Endothelial cell (in vitro differentiated cells): ENCODE results near the gene NACAD. TPM values are rescaled to one million over a fixed set of nuclear protein-coding genes. Genes with fewer than 3 reads are reported as not detected.

Experiments
- DNase-seq: peaks from one replicate; pipeline ENCODE4 v3.0.0; 2021; ENCODE audit warnings: low spot score
- H3K27ac Mint-ChIP-seq: one replicate; pipeline ENCODE4 v1.8.0; 2021; ENCODE audit warnings: mixed read lengths, inconsistent platforms; ENCODE audit not compliant: unreplicated experiment
- H3K27me3 Mint-ChIP-seq: one replicate; pipeline ENCODE4 v1.8.0; 2021; ENCODE audit warnings: mild to moderate bottlenecking, moderate library complexity, mixed read lengths, inconsistent platforms; ENCODE audit not compliant: unreplicated experiment
- H3K36me3 Mint-ChIP-seq: one replicate; pipeline ENCODE4 v1.8.0; 2021; ENCODE audit warnings: mild to moderate bottlenecking, low read depth, mixed read lengths, inconsistent platforms; ENCODE audit not compliant: unreplicated experiment
- H3K4me1 Mint-ChIP-seq: one replicate; pipeline ENCODE4 v1.8.0; 2021; ENCODE audit warnings: mild to moderate bottlenecking, mixed read lengths, inconsistent platforms; ENCODE audit not compliant: unreplicated experiment
- H3K4me3 Mint-ChIP-seq: one replicate; pipeline ENCODE4 v1.8.0; 2021; ENCODE audit warnings: mild to moderate bottlenecking, mixed read lengths, inconsistent platforms; ENCODE audit not compliant: unreplicated experiment
- H3K9me3 Mint-ChIP-seq: one replicate; pipeline ENCODE4 v1.8.0; 2021; ENCODE audit warnings: mixed read lengths, inconsistent platforms; ENCODE audit not compliant: unreplicated experiment
- total RNA-seq: library from RNA; stranded (reverse); fragmentation: NEBNext Ultra II Directional; extraction: Animal tissue kit (Norgen Biotek cat#: 25700); gene quantifications from one replicate; pipeline ENCODE4 v1.2.1, GENCODE V29; 2021; ENCODE audit not compliant: unreplicated experiment
- TF ChIP-seq, protein P1 (sequence below): fragments of 200-600 bp; sonication (generic); IDR thresholded peaks from one replicate; pipeline ENCODE4 v1.5.0; 2021; ENCODE audit warnings: antibody characterized with exemption; ENCODE audit not compliant: unreplicated experiment

Gene NACAD
- total RNA-seq, 1 donor from 2014 or later: 3.5 TPM

DNA sequence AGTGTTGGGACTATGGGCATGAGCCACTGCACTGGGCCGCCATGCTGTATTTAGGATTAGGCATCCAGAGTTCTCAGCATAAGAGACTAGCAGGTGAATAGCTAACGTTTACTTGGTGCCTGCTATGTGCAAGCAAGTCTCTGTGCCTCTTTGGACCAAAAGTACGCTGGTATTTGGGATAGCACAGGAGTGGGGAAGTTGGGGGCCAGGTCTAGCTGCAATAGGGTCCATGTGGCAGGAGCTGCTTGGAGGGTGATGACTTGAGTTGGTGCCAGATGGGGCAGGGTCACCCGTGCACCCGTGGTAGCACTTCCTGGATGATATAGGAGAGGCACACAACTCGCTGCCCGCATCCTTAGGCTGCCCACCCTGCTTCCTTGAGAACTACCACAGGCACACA lies 22.4 kb downstream of the NACAD start:
- TF ChIP-seq, protein P1, sequence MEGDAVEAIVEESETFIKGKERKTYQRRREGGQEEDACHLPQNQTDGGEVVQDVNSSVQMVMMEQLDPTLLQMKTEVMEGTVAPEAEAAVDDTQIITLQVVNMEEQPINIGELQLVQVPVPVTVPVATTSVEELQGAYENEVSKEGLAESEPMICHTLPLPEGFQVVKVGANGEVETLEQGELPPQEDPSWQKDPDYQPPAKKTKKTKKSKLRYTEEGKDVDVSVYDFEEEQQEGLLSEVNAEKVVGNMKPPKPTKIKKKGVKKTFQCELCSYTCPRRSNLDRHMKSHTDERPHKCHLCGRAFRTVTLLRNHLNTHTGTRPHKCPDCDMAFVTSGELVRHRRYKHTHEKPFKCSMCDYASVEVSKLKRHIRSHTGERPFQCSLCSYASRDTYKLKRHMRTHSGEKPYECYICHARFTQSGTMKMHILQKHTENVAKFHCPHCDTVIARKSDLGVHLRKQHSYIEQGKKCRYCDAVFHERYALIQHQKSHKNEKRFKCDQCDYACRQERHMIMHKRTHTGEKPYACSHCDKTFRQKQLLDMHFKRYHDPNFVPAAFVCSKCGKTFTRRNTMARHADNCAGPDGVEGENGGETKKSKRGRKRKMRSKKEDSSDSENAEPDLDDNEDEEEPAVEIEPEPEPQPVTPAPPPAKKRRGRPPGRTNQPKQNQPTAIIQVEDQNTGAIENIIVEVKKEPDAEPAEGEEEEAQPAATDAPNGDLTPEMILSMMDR: no peak
- Mint-ChIP-seq H3K27ac (no peak overlapping the region), H3K36me3 (peaks cover 22% of the 10 kb centered on the region), H3K9me3 (no peaks in the 10 kb centered on the region), H3K4me3 (no peak overlapping the region), H3K27me3 (no peaks in the 10 kb centered on the region), H3K4me1 (peaks cover 3% of the 10 kb centered on the region)
- no peak for DNase-seq

DNA sequence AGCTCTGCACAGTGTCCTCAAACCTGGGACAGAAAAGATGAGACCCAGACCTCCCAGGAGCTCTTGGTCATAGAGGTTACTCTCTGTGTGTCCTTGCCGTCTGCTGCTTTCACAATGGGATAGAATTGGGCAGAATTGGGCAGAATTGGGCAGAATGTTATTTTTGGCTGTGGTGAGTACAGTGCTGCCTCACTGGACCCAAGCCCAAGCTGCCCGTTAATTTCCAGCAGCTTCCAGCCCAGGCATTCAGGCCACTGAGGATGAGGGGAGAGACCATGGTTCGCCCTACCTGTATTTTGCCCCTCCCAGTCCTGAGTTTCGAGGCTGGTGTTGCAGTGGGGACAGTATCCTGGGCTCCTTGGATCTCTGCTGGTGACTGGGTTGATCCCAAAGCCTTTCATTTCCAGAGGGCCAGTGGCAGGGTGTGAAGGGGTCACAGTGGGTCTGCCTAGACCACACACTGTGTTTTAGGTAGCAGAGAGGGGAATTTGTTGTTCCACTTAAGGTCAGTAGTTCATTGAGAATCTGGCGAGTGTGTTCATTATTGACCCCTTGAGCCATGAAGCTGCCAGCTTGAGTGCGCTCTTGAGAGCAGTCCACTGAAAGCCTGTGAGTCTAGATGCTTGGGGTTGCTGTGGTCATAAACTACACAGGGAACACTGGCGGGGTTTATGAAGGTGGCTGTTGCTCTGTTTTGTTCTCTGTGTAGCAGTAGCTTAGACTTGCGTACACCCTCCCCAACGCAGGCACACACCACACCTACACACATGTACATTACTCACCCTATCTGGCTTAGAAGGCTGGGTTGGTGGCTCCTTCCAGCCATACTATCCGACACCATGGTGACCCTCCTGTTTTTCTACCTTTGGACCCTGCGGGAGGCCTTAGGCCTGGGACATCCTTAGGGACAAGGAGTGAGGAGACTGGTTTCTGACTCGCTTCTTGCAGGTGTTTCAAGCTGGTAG lies 23.5 kb downstream of the NACAD start:
- DNase-seq: no peak
- no peak overlapping the region for H3K27ac Mint-ChIP-seq
- peaks cover 20% of the 10 kb centered on the region for H3K36me3 Mint-ChIP-seq
- TF ChIP-seq, protein P1: no peak
- peak overlapping the region; percentile 47 for H3K4me3 Mint-ChIP-seq
- H3K9me3 Mint-ChIP-seq: no peaks in the 10 kb centered on the region
- H3K4me1 Mint-ChIP-seq: peaks cover 9% of the 10 kb centered on the region
- no peaks in the 10 kb centered on the region for H3K27me3 Mint-ChIP-seq

DNA sequence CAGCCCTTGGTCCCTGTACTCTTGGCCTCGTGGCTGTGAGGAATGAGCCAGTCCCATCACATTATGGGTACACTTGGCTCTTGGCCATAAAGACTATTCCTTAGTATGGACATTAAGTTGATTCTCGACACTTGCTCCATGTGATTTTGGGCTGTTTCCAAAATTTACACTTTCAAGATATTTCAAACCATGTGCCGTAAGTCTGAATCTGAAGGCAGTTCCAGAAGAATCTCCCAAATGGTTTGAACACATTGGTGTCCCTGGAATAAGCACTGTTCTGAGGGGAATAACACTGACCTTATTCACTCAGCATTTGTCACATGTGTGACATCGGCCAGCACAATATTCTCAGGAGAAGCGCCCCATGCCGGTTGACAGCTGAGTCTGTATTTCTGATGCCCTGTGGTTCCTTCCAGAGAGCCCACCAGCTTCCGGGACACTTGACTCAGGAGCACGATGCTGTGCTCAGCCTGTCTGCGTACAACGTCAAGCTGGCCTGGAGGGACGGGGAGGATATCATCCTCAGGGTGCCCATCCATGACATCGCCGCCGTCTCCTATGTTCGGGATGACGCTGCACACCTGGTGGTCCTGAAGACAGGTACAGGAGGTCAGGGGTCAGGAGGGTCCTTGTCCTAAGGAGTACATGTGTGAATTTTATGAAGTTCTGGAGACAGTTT lies 24.6 kb downstream of the NACAD start:
- TF ChIP-seq, protein P1: no peak

DNA sequence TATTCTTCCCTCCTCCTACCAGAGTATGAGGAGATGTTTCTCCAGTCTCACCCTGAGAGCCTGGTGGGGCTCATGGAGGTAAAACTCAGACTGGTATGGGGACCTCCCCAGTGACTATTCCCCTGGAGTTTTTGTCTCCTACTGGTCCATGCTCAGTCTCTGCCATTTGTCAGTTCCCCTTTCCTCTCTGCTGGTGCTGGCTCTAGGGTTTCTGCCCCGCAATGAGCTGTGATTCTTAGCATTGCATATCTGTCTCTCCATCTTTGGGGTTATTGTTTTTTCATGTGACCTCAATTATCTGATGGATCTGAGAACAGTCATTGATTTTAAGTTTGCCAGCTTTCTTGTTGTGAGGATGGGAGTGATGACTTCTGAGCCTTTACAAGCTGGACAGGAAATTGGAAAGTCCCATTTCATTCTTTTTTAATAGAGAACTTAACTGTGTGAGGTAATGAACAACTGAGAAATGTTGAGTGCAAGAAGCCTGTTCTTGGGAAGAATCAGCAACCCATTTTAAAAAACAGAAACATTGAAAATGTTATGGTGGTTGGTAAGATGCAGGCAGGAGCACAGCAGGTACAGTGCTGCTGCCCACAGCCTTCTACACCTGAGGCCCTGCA lies 26.9 kb downstream of the NACAD start:
- H3K9me3 Mint-ChIP-seq: no peaks in the 10 kb centered on the region
- H3K4me3 Mint-ChIP-seq: no peak overlapping the region
- H3K4me1 Mint-ChIP-seq: peaks cover 23% of the 10 kb centered on the region
- H3K27me3 Mint-ChIP-seq: no peaks in the 10 kb centered on the region
- H3K36me3 Mint-ChIP-seq: peaks cover 16% of the 10 kb centered on the region
- H3K27ac Mint-ChIP-seq: no peak overlapping the region
- no peak for DNase-seq
- TF ChIP-seq, protein P1: no peak

More for the DNA sequence above, 24.6 kb downstream of the NACAD start:
- Mint-ChIP-seq H3K27me3 (no peaks in the 10 kb centered on the region), H3K27ac (no peak overlapping the region), H3K4me3 (no peak overlapping the region), H3K36me3 (peaks cover 16% of the 10 kb centered on the region), H3K4me1 (peaks cover 9% of the 10 kb centered on the region), H3K9me3 (no peaks in the 10 kb centered on the region)
- DNase-seq: no peak
